GM21529 (cell line): ENCODE data around the gene CAMK1D.
A peak's percentile ranks its signal among the peaks of the same experiment; 100 is the strongest.

Experiments used
- ATAC-seq: cut with Tn5 transposase; IDR thresholded peaks from one replicate; pipeline ENCODE4 v1.9.1; 2021; ENCODE audit not compliant: unreplicated experiment

The CAMK1D gene

GRCh38 chr10:12642036-12642435 lies 292.7 kb downstream of the CAMK1D start:
- ATAC-seq: no peak

GRCh38 chr10:12643279-12643678 lies 293.9 kb downstream of the CAMK1D start:
- no peak for ATAC-seq

- no peak for ATAC-seq
These were observed 295.2 kb downstream of the CAMK1D start for GRCh38 chr10:12644380-12645144.

GRCh38 chr10:12645449-12645848 lies 296.1 kb downstream of the CAMK1D start:
- no peak for ATAC-seq

- ATAC-seq: no peak
These were observed 299.8 kb downstream of the CAMK1D start for GRCh38 chr10:12649012-12649584.

- no peak for ATAC-seq
These were observed 300.8 kb downstream of the CAMK1D start for GRCh38 chr10:12650122-12650521.

- ATAC-seq: no peak
These were observed 301.4 kb downstream of the CAMK1D start for GRCh38 chr10:12650538-12651298.

GRCh38 chr10:12655940-12656339 lies 306.6 kb downstream of the CAMK1D start:
- no peak for ATAC-seq

GRCh38 chr10:12656518-12657142 lies 307.3 kb downstream of the CAMK1D start:
- peak; percentile 56 for ATAC-seq

- ATAC-seq: no peak
These were observed 308.1 kb downstream of the CAMK1D start for GRCh38 chr10:12657489-12657888.

- ATAC-seq: no peak
These were observed 309.2 kb downstream of the CAMK1D start for GRCh38 chr10:12658526-12658925.

GRCh38 chr10:12659706-12660105 lies 310.4 kb downstream of the CAMK1D start:
- no peak for ATAC-seq

GRCh38 chr10:12660812-12661211 lies 311.5 kb downstream of the CAMK1D start:
- ATAC-seq: no peak

GRCh38 chr10:12661671-12662070 lies 312.3 kb downstream of the CAMK1D start:
- no peak for ATAC-seq

- no peak for ATAC-seq
These were observed 314.5 kb downstream of the CAMK1D start for GRCh38 chr10:12663863-12664262.

- no peak for ATAC-seq
These were observed 316.2 kb downstream of the CAMK1D start for GRCh38 chr10:12665501-12665900.

GRCh38 chr10:12667052-12667451 lies 317.7 kb downstream of the CAMK1D start:
- ATAC-seq: no peak

- ATAC-seq: no peak
These were observed 319.3 kb downstream of the CAMK1D start for GRCh38 chr10:12668634-12669033.

- no peak for ATAC-seq
These were observed 320.7 kb downstream of the CAMK1D start for GRCh38 chr10:12670004-12670403.

- no peak for ATAC-seq
These were observed 325.8 kb downstream of the CAMK1D start for GRCh38 chr10:12675186-12675585.

GRCh38 chr10:12679636-12680035 lies 330.3 kb downstream of the CAMK1D start:
- no peak for ATAC-seq

GRCh38 chr10:12681252-12681651 lies 331.9 kb downstream of the CAMK1D start:
- ATAC-seq: no peak
